PC-3 (cell line): ENCODE results near the gene MLEC.

Experiments
- CTCF ChIP-seq: fragments of 300-600 bp; sonication (generic); conservative IDR thresholded peaks from 2 replicates; pipeline ENCODE4 v1.5.1; 2017; ENCODE audit warnings: antibody characterized with exemption, low read depth, mild to moderate bottlenecking, low read length
- EZH2 ChIP-seq: fragments of 300-600 bp; sonication (generic); IDR thresholded peaks from one replicate; pipeline ENCODE4 v1.6.1; 2017; ENCODE audit warnings: antibody characterized with exemption, mild to moderate bottlenecking, low read length; ENCODE audit not compliant: unreplicated experiment

DNA sequence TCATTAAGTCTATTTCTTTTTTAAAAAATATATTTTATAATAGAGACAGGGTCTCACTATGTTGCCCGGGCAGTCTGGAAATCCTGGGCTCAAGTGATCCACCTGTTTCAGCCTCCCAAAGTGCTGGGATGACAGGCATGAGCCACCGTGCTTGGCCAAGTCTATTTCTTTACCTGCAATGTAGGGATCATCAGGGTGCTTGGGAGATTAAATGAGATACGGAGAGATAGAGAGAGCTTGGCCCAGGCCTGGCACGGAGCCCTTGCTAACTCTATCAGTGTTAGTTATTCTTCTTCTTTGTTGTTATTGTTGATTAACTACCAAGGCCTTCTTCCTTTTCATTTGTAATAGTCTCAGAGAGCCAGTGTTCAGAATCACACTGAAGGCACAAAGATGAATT lies 43.4 kb upstream of the MLEC start:
- TF ChIP-seq CTCF, result no peak
- TF ChIP-seq EZH2, result no peak
